ENCODE measurements around the gene IQCH. TPM values are rescaled to one million over a fixed set of nuclear protein-coding genes. Genes with fewer than 3 reads are reported as not detected.
A peak's percentile ranks its signal among the peaks of the same experiment; 100 is the strongest.

IQCH gene
- total RNA-seq: 2.1 TPM

- peak; percentile 97 for DNase-seq (ENCODE audit: low spot score)
Observed at GRCh38 chr15:67254238-67255175, at the start of gene IQCH, which contains the start of gene AAGAB. TSS of gene IQCH (plus strand) at chr15:67254786. CDS start at chr15:67254897, 111 bp downstream. TSS of gene AAGAB (minus strand) at chr15:67254661. CDS start at chr15:67254631, 30 bp downstream.

GRCh38 chr15:67207555-67208207 is 46.9 kb upstream of the IQCH start:
- DNase-seq (ENCODE audit: low spot score): no peak

- no peak for DNase-seq (ENCODE audit: low spot score)
Observed at GRCh38 chr15:67208396-67208795, 46.2 kb upstream of the IQCH start.

- no peak for DNase-seq (ENCODE audit: low spot score)
Observed at GRCh38 chr15:67210555-67211168, 43.9 kb upstream of the IQCH start.

GRCh38 chr15:67212684-67213367 is 41.8 kb upstream of the IQCH start:
- DNase-seq (ENCODE audit: low spot score): no peak

GRCh38 chr15:67215102-67215501 is 39.5 kb upstream of the IQCH start:
- no peak for DNase-seq (ENCODE audit: low spot score)

- no peak for DNase-seq (ENCODE audit: low spot score)
Observed at GRCh38 chr15:67216859-67217258, 37.7 kb upstream of the IQCH start.

- no peak for DNase-seq (ENCODE audit: low spot score)
Observed at GRCh38 chr15:67218428-67218827, 36.2 kb upstream of the IQCH start.

- DNase-seq (ENCODE audit: low spot score): no peak
Observed at GRCh38 chr15:67219288-67219687, 35.3 kb upstream of the IQCH start.

GRCh38 chr15:67224889-67225288 is 29.7 kb upstream of the IQCH start:
- no peak for DNase-seq (ENCODE audit: low spot score)

- no peak for DNase-seq (ENCODE audit: low spot score)
Observed at GRCh38 chr15:67225336-67225735, 29.2 kb upstream of the IQCH start.

GRCh38 chr15:67227431-67227830 is 27.2 kb upstream of the IQCH start:
- DNase-seq (ENCODE audit: low spot score): no peak

GRCh38 chr15:67227846-67228245 is 26.7 kb upstream of the IQCH start:
- no peak for DNase-seq (ENCODE audit: low spot score)

GRCh38 chr15:67228286-67228685 is 26.3 kb upstream of the IQCH start:
- no peak for DNase-seq (ENCODE audit: low spot score)

GRCh38 chr15:67230504-67230903 is 24.1 kb upstream of the IQCH start:
- no peak for DNase-seq (ENCODE audit: low spot score)

GRCh38 chr15:67232591-67232990 is 22.0 kb upstream of the IQCH start:
- no peak for DNase-seq (ENCODE audit: low spot score)

GRCh38 chr15:67240235-67241131 is 14.1 kb upstream of the IQCH start:
- DNase-seq (ENCODE audit: low spot score): no peak

GRCh38 chr15:67241132-67241855 is 13.3 kb upstream of the IQCH start:
- DNase-seq (ENCODE audit: low spot score): no peak

- DNase-seq (ENCODE audit: low spot score): no peak
Observed at GRCh38 chr15:67242708-67243111, 11.9 kb upstream of the IQCH start.

GRCh38 chr15:67244971-67245478 is 9.6 kb upstream of the IQCH start:
- DNase-seq (ENCODE audit: low spot score): no peak
